Activated CD4-positive, alpha-beta T cell treated with anti-CD3 and anti-CD28 coated beads, Interleukin-2, amount 50 U/mL, for 48 hours (primary cell): ENCODE results near the gene THAP3.

ENCODE experiments used
- DNase-seq, 2 experiments: peaks; one replicate each; pipeline ENCODE4 v3.0.0-alpha.2; 2020

The THAP3 gene

DNA sequence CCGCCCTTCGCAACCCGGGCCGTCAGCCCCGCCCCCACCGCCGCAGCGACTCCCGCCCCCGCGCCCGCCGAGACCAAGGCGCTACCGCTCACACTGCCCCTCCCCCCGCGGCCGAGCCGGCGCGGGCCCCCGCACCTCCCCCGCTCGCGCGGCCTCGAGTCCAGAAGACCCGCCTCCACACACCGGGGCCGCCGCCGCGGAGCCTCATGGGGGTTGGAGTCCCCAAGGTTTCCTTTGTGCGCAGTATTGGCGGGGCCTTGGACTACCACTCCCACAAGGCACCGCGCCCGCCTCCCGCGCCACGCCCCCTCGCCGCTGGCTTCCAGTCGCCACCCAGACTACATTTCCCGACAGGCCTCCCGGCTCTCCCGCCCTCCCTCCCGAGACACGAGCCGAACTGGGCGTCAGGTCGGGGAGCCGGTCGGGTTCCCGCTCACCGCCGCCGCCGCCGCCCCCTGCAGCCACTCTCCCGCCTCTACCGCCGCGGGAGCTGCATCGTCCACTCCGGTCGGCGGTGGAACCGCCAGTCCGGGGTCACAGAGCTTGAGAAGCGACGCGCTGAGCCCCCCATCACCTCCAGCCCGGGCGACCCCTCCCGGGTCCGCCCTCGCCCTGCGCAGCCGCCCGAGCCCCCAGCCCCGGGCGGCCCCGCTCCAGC is 11.2 kb upstream of the THAP3 start, which contains the start of gene PHF13:
TSS of gene PHF13 (plus strand) at position 371 of the 658 bp plus-strand sequence. CDS start 336 bp downstream, outside the sequence.
- DNase-seq, result peak; percentile 100

- peak; percentile 61 to 65 for DNase-seq
Observed at GRCh38 chr1:6614019-6614928, 10.4 kb upstream of the THAP3 start.

DNA sequence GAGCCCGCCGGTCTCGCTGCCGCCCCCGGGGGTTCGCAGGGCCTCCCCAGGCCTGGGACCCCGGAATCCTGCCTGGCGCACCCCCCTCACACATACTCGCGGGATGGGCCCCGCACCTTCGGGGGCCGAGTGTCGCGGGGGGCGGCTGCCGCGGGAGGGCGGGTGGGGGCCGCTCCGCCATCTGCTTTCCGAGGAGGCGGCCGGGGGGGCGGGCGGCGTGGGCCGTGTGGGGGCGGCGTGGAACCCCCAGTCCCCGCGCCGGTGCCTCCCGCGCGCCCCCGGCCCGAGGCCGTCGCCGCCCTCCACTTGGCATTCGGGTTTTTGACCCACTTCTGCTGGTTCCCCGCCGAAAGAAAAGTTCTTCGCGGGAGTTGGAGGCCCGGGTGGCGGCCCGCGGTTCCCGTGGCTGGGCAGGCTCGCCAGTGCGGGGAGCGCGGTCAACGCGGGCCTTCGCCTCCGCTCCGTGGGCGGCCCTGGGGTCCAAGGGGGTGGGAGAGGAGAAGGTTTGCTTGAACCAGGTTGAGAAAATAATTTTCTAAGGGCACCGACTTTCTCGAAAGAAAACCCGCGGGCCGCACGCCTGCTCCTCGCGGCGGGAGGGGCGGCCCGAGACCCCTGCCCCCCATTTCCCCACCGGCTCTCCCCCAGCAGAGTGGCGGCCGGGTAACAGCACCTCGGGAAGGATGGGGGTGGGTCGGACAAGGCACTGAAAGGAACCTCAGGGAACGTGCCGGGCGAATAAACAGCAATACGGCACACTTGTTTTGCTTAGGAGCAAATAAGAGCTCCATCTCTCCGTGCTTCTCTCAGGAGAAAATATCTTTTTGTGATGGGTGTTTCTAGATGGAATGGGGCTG is 9.5 kb upstream of the THAP3 start:
- DNase-seq, result no peak

DNA sequence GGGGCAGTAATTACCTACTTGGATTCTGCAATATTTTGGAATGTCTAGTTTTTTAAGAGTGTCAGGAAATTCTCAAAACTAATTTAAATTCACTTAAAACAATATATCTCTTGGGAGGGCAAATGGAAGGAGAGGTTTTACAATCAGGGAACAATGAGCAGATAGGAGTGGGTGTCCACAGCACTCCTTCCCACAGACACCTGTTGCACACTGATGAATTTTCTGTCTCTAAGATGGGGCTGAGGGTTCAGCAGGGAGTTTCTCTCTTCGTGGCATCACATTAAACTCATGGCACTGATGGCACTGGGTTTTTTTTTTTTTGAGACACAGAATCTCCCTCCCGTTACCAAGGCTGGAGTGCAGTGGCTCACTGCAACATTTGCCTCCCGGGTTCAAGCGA is 5.6 kb upstream of the THAP3 start:
- DNase-seq, result no peak

- DNase-seq, result no peak
Observed at GRCh38 chr1:6621429-6622391, 3.0 kb upstream of the THAP3 start.

- no peak for DNase-seq
Observed at GRCh38 chr1:6622396-6623152, 2.1 kb upstream of the THAP3 start.

GRCh38 chr1:6623269-6623965 is 1.3 kb upstream of the THAP3 start:
- DNase-seq, result no peak

GRCh38 chr1:6625584-6626149 is 999 bp downstream of the THAP3 start:
- DNase-seq, result peak; percentile 27 to 42

DNA sequence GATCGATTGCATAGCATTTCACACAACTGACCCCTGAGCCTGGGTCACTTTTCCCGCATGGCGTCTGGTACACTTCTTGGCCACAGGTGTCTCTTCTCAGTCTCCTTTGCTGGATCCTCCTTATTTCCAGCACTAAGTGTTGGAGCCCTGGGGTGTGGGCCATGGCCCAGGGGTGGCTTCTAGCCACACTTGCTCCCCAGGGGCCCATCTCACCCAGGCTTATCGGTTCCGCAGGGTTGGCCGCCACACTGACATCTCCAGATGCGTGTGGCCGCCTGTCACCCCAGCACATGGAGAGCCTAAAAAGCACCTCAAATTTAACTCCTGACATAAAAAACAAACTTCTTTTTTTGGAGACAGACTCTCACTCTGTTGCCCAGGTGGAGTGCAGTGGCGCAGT is 2.4 kb downstream of the THAP3 start:
- no peak for DNase-seq

DNA sequence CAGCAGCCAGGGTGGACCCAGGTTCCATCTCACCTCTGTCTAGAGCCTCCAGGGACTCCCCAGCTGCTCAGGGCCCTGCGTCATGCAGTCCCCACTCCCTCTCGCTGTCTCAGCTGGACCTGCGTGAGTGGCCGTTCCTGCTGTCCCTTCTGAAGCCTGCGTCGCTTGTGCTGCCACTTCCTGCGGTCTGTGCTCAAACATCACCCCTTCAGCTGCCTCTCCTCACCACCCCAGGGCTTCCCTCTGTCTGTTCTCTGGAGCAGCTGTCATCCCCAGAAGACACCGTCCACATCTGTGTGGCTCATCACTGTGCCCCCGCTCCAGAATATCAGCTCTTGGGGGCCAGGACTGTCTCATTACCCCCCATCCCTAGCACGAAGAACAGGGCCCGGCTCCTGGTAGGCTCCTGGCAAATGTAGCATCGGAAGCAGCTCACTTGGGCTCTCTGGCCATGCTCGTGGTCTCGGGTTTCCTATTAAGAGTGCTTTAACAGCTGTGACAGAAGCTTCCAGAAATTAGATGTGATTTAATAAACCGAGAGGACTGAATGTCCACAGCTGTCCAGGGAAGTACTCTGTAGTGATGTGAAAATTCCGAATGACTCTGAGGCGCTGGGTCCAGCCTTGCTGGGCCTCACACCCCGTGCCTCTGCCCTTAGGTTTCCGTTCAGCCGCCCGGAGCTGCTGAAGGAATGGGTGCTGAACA is 3.3 kb downstream of the THAP3 start:
- DNase-seq, result no peak

GRCh38 chr1:6628971-6629479 is 4.4 kb downstream of the THAP3 start:
- no peak for DNase-seq

- DNase-seq, result no peak
Observed at GRCh38 chr1:6630027-6630426, 5.4 kb downstream of the THAP3 start.

GRCh38 chr1:6631058-6631457 is 6.4 kb downstream of the THAP3 start:
- DNase-seq, result no peak

DNA sequence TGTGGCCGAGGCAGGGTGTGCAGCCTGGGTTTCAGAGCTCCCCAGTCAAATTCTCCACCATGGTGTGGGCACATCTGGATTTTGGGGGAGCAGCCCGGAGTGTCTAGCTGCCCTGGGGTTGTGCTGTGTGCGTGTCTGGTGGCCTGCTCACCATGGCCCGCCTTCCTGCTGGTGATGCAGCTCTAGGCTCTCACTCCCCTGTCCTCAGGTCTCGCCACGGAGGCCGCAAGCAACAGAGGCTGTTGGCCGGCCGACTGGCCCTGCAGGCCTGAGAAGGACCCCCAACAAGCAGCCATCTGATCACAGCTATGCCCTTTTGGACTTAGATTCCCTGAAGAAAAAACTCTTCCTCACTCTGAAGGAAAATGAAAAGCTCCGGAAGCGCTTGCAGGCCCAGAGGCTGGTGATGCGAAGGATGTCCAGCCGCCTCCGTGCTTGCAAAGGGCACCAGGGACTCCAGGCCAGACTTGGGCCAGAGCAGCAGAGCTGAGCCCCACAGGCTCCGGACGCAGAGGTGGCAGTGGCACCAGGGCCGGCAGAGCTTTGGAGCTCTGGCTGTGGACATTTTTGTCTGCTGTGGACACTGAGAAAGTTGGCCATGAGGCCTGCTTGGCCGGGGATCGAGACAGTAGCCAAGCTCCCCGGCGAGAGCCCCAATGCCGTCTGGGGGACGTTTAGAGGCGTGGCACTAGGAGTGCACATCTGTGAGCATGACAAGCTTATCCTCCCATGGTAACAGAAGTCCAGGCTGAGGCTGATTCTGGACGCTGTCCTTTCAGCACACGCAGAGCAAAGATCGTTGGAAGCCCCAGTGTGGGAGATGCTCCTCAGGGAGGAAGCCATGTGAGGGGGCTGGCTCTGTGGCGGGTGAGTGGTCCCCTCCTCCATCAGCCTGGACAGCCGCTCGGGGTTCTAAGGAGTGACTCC is 8.2 kb downstream of the THAP3 start:
- DNase-seq, result no peak

GRCh38 chr1:6634371-6635052 is 9.8 kb downstream of the THAP3 start:
- peak; percentile 48 to 64 for DNase-seq

- no peak for DNase-seq
Observed at GRCh38 chr1:6635161-6635909, 10.7 kb downstream of the THAP3 start.
